Tibial nerve (tissue), 4 donors: Measurements from ENCODE around the gene ARHGEF17.

Experiments
- CTCF ChIP-seq, 5 experiments: fragments of 200-600 bp in 3 of 5; fragments of 450-650 bp in 2 of 5; sonication (generic) in 3 of 5; IDR thresholded peaks; one replicate each; pipeline ENCODE4 v1.5.1; 2016 to 2019; ENCODE audit warnings: antibody characterized with exemption in 5 of 5, mild to moderate bottlenecking in 3 of 5, moderate library complexity in 2 of 5
- EP300 ChIP-seq, 2 donors: sonication (generic); formaldehyde crosslinking; IDR thresholded peaks; one replicate each; pipeline ENCODE4 v1.6.1; 2017; ENCODE audit warnings: antibody characterized with exemption in 2 of 2, mild to moderate bottlenecking in 1 of 2
- POLR2A ChIP-seq, 2 donors: fragments of 450-650 bp; IDR thresholded peaks; one replicate each; pipeline ENCODE4 v1.6.1; 2017; ENCODE audit warnings: antibody characterized with exemption in 2 of 2, mild to moderate bottlenecking in 2 of 2, moderate library complexity in 2 of 2

- TF ChIP-seq CTCF (IDR thresholded peaks at IDR 0.05), result no peak
- no peak for TF ChIP-seq EP300 (IDR thresholded peaks at IDR 0.05)
- no peak for TF ChIP-seq POLR2A (IDR thresholded peaks at IDR 0.05)
Observed at GRCh38 chr11:73390601-73391565, 82.8 kb downstream of the ARHGEF17 start.
